Vagina (tissue), 2 donors: ENCODE measurements around the gene KRTAP12-3. TPM values are rescaled to one million over a fixed set of nuclear protein-coding genes. Genes with fewer than 3 reads are reported as not detected.
A peak's percentile ranks its signal among the peaks of the same experiment; 100 is the strongest.
"Not testable (repeated sequence)": the region's sequence is repeated elsewhere in the genome, so short reads cannot be mapped to it uniquely, and the experiment has no call there.

Source experiments
- DNase-seq, 2 donors: peaks; one replicate each; pipeline ENCODE4 v3.0.0-alpha.2; 2017; ENCODE audit errors: extremely low spot score in 2 of 2
- H3K27ac ChIP-seq: fragments of 200-600 bp; sonication (generic); one replicate; pipeline ENCODE4 v1.5.1; 2019
- H3K27me3 ChIP-seq: fragments of 200-600 bp; sonication (generic); one replicate; pipeline ENCODE4 v1.5.1; 2019
- H3K36me3 ChIP-seq, 2 donors: fragments of 200-600 bp; sonication (generic); one replicate each; pipeline ENCODE4 v1.5.1; 2017 to 2019
- H3K4me1 ChIP-seq: fragments of 200-600 bp; sonication (generic); one replicate; pipeline ENCODE4 v1.5.1; 2019
- H3K4me3 ChIP-seq, 2 donors: fragments of 200-600 bp; sonication (generic); 1 replicate in 1 of 2; 2 replicates in 1 of 2; pipeline ENCODE4 v1.5.1; 2016 to 2019
- H3K9me3 ChIP-seq: fragments of 200-600 bp; sonication (generic); one replicate; pipeline ENCODE4 v1.5.1; 2019
- CTCF ChIP-seq, 3 experiments: fragments of 450-650 bp in 2 of 3; fragments of 200-600 bp in 1 of 3; sonication (generic) in 1 of 3; IDR thresholded peaks; one replicate each; pipeline ENCODE4 v1.5.1; 2017 to 2019; ENCODE audit warnings: antibody characterized with exemption in 3 of 3, mild to moderate bottlenecking in 2 of 3, moderate library complexity in 2 of 3
- POLR2A ChIP-seq, 2 donors: fragments of 450-650 bp; IDR thresholded peaks; one replicate each; pipeline ENCODE4 v1.6.1; 2017; ENCODE audit warnings: antibody characterized with exemption in 2 of 2, mild to moderate bottlenecking in 2 of 2, moderate library complexity in 2 of 2
- POLR2AphosphoS5 ChIP-seq, 2 donors: sonication (generic); formaldehyde crosslinking; IDR thresholded peaks; one replicate each; pipeline ENCODE4 v1.9.0; 2017; ENCODE audit warnings: antibody characterized with exemption in 2 of 2, mild to moderate bottlenecking in 2 of 2, low read depth in 1 of 2; ENCODE audit not compliant: insufficient read depth in 1 of 2
- intact Hi-C: fragments of 100-400 bp; cut with DNase I; formaldehyde crosslinking; loops from one replicate; pipeline ENCODE4 v1.15.1; 2023
- total RNA-seq: library from RNA; depleted of rRNA; stranded (reverse); fragments of >200 nt; gene quantifications from one replicate; pipeline ENCODE4 v1.2.3, GENCODE V29; 2016

Gene KRTAP12-3
- total RNA-seq, 1 donor from 2014 or later, result not detected

DNA sequence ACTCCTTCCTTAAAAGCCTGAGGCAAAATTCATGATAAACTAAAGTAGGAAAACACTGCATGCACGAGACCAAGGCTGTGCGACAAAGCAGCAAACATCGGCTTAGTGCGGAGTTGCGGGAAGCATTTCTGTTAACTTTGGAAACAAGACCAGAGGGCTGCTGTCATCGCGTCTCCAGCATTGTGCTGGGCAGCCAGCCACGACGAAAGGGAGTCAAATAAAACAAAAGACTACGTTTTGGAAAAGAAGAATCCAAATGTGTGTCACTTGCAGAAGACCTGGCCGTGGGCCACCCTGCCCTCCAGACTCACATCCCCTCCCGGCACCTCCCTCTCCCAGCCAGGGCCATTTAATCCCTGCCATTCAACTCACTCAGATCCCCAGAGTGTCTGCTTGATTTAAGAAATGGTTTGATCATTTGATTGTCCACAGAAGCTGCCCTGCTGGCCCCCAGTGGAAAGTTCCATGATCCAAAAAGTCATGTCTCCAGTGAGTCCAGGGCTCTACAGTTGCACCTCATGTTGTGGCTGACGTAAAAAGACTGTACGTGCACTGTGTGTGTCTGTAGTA, 13.9 kb upstream of the KRTAP12-3 start:
- H3K36me3 ChIP-seq, result no peaks in the 10 kb centered on the region
- H3K27me3 ChIP-seq, result no peaks in the 10 kb centered on the region
- no peak overlapping the region for H3K4me3 ChIP-seq
- intact Hi-C loops, result no loop called here
- H3K4me1 ChIP-seq, result no peaks in the 10 kb centered on the region
- no peak overlapping the region for H3K27ac ChIP-seq
- TF ChIP-seq CTCF (IDR thresholded peaks at IDR 0.05), result no peak
- no peak for TF ChIP-seq POLR2A (IDR thresholded peaks at IDR 0.05)
- no peak for TF ChIP-seq POLR2AphosphoS5 (IDR thresholded peaks at IDR 0.05; ENCODE audit: insufficient read depth in 1 of 2, low read depth in 1 of 2)
- DNase-seq, result no peak
- no peaks in the 10 kb centered on the region for H3K9me3 ChIP-seq

DNA sequence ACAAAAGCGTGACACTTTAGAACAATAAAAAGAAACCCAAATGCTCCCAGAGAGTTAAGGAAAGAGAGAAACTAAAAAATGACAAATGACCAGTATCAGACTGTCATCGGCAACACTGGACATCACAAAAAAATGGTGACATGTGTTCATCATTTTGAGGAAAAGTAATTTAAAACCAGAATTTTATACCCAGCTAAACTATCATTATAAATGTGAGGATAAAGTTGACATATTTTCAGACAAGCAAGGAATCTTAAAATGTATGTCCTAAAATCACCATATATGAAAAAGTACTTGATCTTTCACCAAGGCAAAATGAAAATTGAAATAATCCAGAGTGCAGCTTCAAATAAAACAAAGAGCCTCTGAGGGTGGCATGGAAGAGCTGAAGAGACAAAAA, 12.9 kb upstream of the KRTAP12-3 start:
- Histone ChIP-seq H3K4me3 (no peak overlapping the region), H3K36me3 (no peaks in the 10 kb centered on the region), H3K4me1 (no peaks in the 10 kb centered on the region), H3K27ac (no peak overlapping the region), H3K27me3 (no peaks in the 10 kb centered on the region), H3K9me3 (no peaks in the 10 kb centered on the region)
- DNase-seq, result no peak
- TF ChIP-seq CTCF (IDR thresholded peaks at IDR 0.05) (no peak), POLR2AphosphoS5 (IDR thresholded peaks at IDR 0.05; ENCODE audit: insufficient read depth in 1 of 2, low read depth in 1 of 2) (no peak), POLR2A (IDR thresholded peaks at IDR 0.05) (no peak)
- intact Hi-C loops, result no loop called here

DNA sequence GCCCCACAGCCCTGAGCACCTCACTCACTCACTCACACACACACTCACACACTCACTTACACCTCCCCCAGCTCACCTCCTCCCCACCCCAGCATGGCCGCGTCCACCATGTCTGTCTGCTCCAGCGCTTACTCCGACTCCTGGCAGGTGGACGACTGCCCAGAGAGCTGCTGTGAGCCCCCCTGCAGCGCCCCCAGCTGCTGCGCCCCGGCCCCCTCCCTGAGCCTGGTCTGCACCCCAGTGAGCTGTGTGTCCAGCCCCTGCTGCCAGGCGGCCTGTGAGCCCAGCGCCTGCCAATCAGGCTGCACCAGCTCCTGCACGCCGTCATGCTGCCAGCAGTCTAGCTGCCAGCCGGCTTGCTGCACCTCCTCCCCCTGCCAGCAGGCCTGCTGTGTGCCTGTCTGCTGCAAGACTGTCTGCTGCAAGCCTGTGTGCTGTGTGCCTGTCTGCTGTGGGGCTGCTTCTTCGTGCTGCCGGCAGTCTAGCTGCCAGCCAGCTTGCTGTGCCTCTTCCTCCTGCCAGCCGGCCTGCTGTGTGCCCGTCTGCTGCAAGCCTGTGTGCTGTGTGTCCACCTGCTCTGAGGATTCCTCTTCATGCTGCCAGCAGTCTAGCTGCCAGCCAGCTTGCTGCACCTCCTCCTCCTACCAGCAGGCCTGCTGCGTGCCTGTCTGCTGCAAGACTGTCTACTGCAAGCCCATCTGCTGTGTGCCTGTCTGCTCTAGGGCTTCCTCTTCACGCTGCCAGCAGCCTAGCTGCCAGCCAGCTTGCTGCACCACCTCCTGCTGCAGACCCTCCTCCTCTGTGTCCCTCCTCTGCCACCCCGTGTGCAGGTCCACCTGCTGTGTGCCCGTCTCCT, 11.1 kb upstream of the KRTAP12-3 start, which contains the start of gene KRTAP10-11:
Gene KRTAP10-11 (plus strand): TSS at position 49 of the 856 bp plus-strand sequence. CDS start 45 bp downstream, at position 94.
- H3K9me3 ChIP-seq, H3K27ac ChIP-seq, intact Hi-C loops, H3K27me3 ChIP-seq, H3K4me1 ChIP-seq, H3K36me3 ChIP-seq, H3K4me3 ChIP-seq: not testable (repeated sequence)
- DNase-seq, result peak in 1 of 2 donors; percentile 89

DNA sequence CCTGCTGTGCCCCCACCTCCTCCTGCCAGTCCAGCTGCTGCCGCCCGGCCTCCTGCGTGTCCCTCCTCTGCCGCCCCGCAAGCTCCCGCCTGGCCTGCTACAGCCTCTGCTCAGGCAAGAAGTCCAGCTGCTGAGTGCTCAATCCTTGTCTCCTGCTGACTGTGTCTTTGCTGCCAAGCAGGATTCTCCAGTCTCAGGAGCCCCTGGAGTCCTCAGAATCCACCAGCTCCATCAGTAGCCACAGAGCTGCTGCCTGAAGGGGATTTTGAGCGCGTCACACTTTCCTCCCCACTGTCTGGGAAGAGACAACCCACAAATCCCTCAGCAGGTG, 10.5 kb upstream of the KRTAP12-3 start:
- no peak for TF ChIP-seq CTCF (IDR thresholded peaks at IDR 0.05)
- TF ChIP-seq POLR2AphosphoS5 (IDR thresholded peaks at IDR 0.05; ENCODE audit: insufficient read depth in 1 of 2, low read depth in 1 of 2), result no peak
- no peak for TF ChIP-seq POLR2A (IDR thresholded peaks at IDR 0.05)
- Histone ChIP-seq H3K4me3 (no peak overlapping the region), H3K4me1 (no peaks in the 10 kb centered on the region), H3K27me3 (no peaks in the 10 kb centered on the region), H3K36me3 (no peaks in the 10 kb centered on the region), H3K27ac (no peak overlapping the region), H3K9me3 (no peaks in the 10 kb centered on the region)
- intact Hi-C loops, result no loop called here
- no peak for DNase-seq

DNA sequence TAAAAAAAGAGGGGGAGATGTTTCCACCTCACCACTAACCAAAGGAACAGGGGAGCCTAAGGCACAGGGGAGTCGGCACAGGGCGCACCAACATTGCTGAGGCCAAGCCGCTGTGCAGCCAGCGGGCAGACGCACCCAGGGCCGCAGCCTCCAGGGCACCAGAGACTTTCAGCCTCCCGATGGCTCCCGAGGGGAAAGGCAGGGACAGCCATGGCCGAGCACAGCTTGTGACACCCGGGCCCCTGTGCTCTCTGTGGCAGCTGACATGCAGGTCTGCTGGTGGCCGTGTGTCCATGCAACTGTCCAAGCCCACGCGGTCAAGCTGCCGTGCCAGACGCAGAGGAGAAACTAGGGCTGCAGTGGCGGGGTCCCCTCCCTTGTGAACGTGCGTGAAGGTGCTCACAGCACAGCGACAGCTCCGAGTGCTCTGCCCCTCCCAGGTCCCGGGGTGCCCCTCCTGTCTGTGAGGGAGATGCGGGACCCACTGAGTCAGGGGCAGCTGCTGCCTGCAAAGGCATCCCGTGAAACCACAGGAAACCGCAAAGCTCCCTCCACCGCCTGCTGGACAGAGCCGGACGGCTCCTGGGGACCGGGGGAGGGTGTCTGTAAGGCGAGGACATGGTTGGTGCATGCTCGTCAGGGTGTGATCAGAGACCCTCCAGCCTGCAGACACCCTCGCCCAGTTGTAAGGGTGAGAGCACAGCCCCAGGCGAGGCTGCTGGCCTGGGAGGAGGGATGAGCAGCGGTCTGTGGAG, 9.0 kb upstream of the KRTAP12-3 start:
- no peak for TF ChIP-seq POLR2A (IDR thresholded peaks at IDR 0.05)
- TF ChIP-seq POLR2AphosphoS5 (IDR thresholded peaks at IDR 0.05; ENCODE audit: insufficient read depth in 1 of 2, low read depth in 1 of 2), result no peak
- no peak for TF ChIP-seq CTCF (IDR thresholded peaks at IDR 0.05)
- intact Hi-C loops, result no loop called here
- Histone ChIP-seq H3K4me3 (no peak overlapping the region), H3K36me3 (no peaks in the 10 kb centered on the region), H3K4me1 (no peaks in the 10 kb centered on the region), H3K27me3 (no peaks in the 10 kb centered on the region), H3K27ac (no peak overlapping the region), H3K9me3 (no peaks in the 10 kb centered on the region)
- DNase-seq, result no peak
